ENCODE results near the gene IBTK. TPM values are rescaled to one million over a fixed set of nuclear protein-coding genes. Genes with fewer than 3 reads are reported as not detected.

Gene IBTK
- total and polyA plus RNA-seq, 2 of the 8 experiments (the other 6 are each of a cell fraction or from before 2014, with no cell fraction given): 4.6 to 24.2 TPM

- FAIRE-seq (no peak), DNase-seq (ENCODE audit: low read depth in 1 of 2, low spot score in 2 of 2) (no peak)
- H3K79me2 ChIP-seq (ENCODE audit: control insufficient read depth in 1 of 2, insufficient read depth in 2 of 2, low read length in 2 of 2): no peaks in the 10 kb centered on the region
- H3K23me2 ChIP-seq (ENCODE audit: low read depth, low read length): no peaks in the 10 kb centered on the region
- no peaks in the 10 kb centered on the region for H4K20me1 ChIP-seq (replicated peaks in 1 of 2; ENCODE audit: control insufficient read depth in 1 of 2, insufficient read depth in 2 of 2, low read length in 2 of 2)
- H2AK5ac ChIP-seq (ENCODE audit: low read depth, low read length): no peak overlapping the region
- H4K5ac ChIP-seq (ENCODE audit: insufficient read length, low read depth, low read length): no peak overlapping the region
- H3K79me1 ChIP-seq (ENCODE audit: low read depth, low read length): no peaks in the 10 kb centered on the region
- TF ChIP-seq GTF2F1 (IDR thresholded peaks at IDR 0.05; ENCODE audit: borderline replicate concordance, low read depth, low read length) (no peak), SUZ12 (IDR thresholded peaks at IDR 0.05; ENCODE audit: low read length) (no peak), ZNF274 (IDR thresholded peaks at IDR 0.05; ENCODE audit: borderline replicate concordance, extremely low read depth, low read length) (no peak), SAP30 (IDR thresholded peaks at IDR 0.05; ENCODE audit: insufficient read depth, insufficient replicate concordance, low read length) (no peak), EGR1 (IDR thresholded peaks at IDR 0.05; ENCODE audit: borderline replicate concordance, low read depth, low read length) (no peak), GABPA (IDR thresholded peaks at IDR 0.05; ENCODE audit: borderline replicate concordance, insufficient read depth, low read length) (no peak), NANOG (IDR thresholded peaks at IDR 0.05; ENCODE audit: insufficient read depth, low read depth, low read length, poor library complexity, severe bottlenecking) (no peak)
- CTCF ChIA-PET (ENCODE audit: partially characterized antibody): no interaction called here
- no peak overlapping the region for H3K4ac ChIP-seq (replicated peaks; ENCODE audit: insufficient read length, low read depth, low read length)
- H4K91ac ChIP-seq (replicated peaks; ENCODE audit: insufficient read length, low read length): no peak overlapping the region
- no peaks in the 10 kb centered on the region for H3K9me3 ChIP-seq (ENCODE audit: insufficient read depth in 2 of 2, low read depth in 1 of 2, low read length in 1 of 2)
- no peak overlapping the region for H3K27ac ChIP-seq (ENCODE audit: low read depth, low read length)
- H2BK20ac ChIP-seq (ENCODE audit: low read length): no peak overlapping the region
- H3K4me1 ChIP-seq (replicated peaks in 1 of 4; ENCODE audit: control insufficient read depth in 3 of 4, insufficient read depth in 4 of 4, low read length in 3 of 4): no peaks in the 10 kb centered on the region
- no peaks in the 10 kb centered on the region for H3K36me3 ChIP-seq (ENCODE audit: control insufficient read depth in 2 of 4, insufficient read depth in 4 of 4, low read length in 3 of 4)
- H3K27me3 ChIP-seq (replicated peaks in 1 of 4; ENCODE audit: control insufficient read depth in 3 of 4, extremely low read depth in 1 of 4, insufficient read depth in 3 of 4, low read length in 3 of 4): no peaks in the 10 kb centered on the region
- H4K8ac ChIP-seq (ENCODE audit: extremely low read depth, insufficient read depth, low read length): no peak overlapping the region
- WGBS, 2 experiments (ENCODE audit: extremely low coverage in 1 of 2, insufficient coverage in 1 of 2, insufficient read length in 1 of 2, insufficient replicate concordance in 2 of 2, low coverage in 1 of 2, low lambda C conversion rate in 2 of 2, missing lambda C conversion rate in 1 of 2): 91% methylated on average over 7 of the region's 7 CpGs; no CpG with 5 or more reads in 1 of the 2 experiments
- H2BK12ac ChIP-seq (ENCODE audit: low read depth, low read length): no peak overlapping the region
- H3K9ac ChIP-seq (replicated peaks in 1 of 4; ENCODE audit: extremely low read depth in 1 of 4, low read depth in 3 of 4, low read length in 3 of 4): no peak overlapping the region
- POLR2A ChIA-PET (ENCODE audit: partially characterized antibody): no interaction called here
- H3K14ac ChIP-seq (ENCODE audit: insufficient read length): no peak overlapping the region
- no peak overlapping the region for H3K56ac ChIP-seq (replicated peaks; ENCODE audit: insufficient read length, low read depth, low read length)
- H2BK120ac ChIP-seq (replicated peaks; ENCODE audit: low read depth, low read length): no peak overlapping the region
- no peak overlapping the region for H3K23ac ChIP-seq (ENCODE audit: insufficient read length)
- no peak overlapping the region for H2AFZ ChIP-seq (ENCODE audit: low read length)
- no peak overlapping the region for H3K18ac ChIP-seq (ENCODE audit: extremely low read depth, low read length)
- no peak overlapping the region for H2BK15ac ChIP-seq (ENCODE audit: low read length)
- no peak overlapping the region for H3K4me3 ChIP-seq (ENCODE audit: extremely low read depth in 1 of 4, insufficient read depth in 2 of 4, low read depth in 3 of 4, low read length in 4 of 4)
- no peak overlapping the region for H3K4me2 ChIP-seq (ENCODE audit: insufficient read depth in 1 of 2, low read depth in 2 of 2, low read length in 2 of 2)
- no peak overlapping the region for H2BK5ac ChIP-seq (ENCODE audit: low read depth, low read length)
Measured at GRCh38 chr6:82123632-82124031, 123.9 kb downstream of the IBTK start.

All from H1 (cell line).